ENCODE results near the gene TMEM145. TPM values are rescaled to one million over a fixed set of nuclear protein-coding genes. Genes with fewer than 3 reads are reported as not detected.

Gene TMEM145
- total RNA-seq, 4 donors from 2014 or later, result not detected

DNA sequence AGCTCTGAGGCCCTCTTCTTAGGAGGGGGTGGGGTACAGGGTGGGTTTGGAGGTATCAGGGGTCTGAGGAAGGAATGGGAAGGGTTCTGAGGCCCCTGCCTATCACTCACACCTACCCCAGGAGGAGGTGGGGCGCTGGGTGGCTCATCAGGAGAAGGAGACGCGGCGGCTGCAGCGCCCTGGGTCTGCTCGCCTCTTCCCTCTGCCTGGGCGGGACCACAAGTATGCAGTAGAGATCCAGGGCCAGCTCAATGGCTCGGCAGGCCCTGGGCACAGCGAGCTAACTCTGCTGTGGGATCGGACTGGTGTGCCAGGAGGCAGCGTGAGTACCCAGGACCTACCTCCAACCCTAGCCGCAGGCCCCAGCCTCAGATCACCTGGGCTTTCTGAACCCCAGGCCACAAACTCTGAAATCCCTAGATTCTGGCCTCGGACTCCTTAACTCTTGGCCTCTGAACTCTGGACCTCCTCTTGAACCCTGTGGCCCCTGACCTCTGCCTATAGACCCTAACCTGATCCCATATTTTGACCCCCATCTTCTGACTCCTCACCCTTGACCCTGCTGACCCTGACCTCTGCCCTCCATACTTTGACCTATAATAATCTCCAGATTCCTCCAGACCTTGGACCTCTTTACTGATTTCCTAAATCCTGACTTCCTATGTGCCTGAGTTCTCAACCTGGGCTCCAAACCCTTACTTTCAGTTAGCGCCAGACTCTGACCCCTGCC, 36.4 kb downstream of the TMEM145 start:
- TF ChIP-seq, protein P1, sequence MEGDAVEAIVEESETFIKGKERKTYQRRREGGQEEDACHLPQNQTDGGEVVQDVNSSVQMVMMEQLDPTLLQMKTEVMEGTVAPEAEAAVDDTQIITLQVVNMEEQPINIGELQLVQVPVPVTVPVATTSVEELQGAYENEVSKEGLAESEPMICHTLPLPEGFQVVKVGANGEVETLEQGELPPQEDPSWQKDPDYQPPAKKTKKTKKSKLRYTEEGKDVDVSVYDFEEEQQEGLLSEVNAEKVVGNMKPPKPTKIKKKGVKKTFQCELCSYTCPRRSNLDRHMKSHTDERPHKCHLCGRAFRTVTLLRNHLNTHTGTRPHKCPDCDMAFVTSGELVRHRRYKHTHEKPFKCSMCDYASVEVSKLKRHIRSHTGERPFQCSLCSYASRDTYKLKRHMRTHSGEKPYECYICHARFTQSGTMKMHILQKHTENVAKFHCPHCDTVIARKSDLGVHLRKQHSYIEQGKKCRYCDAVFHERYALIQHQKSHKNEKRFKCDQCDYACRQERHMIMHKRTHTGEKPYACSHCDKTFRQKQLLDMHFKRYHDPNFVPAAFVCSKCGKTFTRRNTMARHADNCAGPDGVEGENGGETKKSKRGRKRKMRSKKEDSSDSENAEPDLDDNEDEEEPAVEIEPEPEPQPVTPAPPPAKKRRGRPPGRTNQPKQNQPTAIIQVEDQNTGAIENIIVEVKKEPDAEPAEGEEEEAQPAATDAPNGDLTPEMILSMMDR (IDR thresholded peaks at IDR 0.05; ENCODE audit: low read depth), result no peak

DNA sequence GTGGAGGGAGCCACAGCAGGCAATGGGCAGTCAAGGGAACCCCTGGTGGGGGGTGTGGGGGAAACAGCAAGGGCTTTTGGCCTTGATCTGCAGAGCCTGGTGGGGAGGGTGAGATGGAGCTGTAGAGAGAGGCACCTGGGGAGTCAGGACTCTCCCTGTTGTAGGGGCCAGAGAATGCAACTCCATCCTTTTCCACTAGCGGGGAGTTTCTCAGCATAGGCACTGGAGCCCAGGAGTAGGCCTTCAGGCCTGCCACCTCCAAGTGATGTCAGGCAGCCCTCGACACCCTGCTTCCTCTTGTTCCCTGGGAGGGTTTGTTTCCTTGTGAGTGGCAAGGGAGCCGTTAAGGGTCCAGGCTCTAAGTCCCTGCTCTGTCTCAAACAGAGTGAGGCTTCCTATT, 37.3 kb downstream of the TMEM145 start:
- TF ChIP-seq, protein P1 (IDR thresholded peaks at IDR 0.05; ENCODE audit: low read depth), result no peak

DNA sequence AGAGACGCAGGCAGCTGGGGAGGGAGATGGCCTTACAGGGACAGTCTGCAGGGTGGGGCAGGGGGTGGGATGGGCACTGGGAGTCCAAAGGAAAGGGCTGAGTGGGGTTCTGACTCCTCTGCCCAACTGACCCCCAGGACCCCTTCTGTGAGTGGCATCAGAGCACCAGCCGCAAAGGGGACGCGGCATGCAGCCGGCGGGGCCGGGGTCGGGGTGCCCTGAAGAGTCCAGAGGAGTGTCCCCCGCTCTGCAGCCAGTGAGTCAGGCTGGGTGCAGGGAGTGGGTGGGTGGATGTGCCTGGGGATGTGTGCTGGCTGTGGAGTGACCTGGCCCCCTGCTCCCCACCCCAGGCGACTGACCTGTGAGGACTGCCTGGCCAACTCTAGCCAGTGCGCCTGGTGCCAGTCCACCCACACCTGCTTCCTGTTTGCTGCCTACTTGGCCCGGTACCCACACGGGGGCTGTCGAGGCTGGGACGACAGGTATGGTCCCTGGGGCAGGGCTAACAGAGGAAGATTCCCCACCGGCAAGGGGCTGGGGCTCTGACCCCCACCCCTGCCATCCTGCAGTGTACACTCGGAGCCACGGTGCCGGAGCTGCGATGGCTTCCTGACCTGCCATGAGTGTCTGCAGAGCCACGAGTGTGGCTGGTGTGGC, 38.1 kb downstream of the TMEM145 start:
- TF ChIP-seq, protein P1 (IDR thresholded peaks at IDR 0.05; ENCODE audit: low read depth), result no peak

DNA sequence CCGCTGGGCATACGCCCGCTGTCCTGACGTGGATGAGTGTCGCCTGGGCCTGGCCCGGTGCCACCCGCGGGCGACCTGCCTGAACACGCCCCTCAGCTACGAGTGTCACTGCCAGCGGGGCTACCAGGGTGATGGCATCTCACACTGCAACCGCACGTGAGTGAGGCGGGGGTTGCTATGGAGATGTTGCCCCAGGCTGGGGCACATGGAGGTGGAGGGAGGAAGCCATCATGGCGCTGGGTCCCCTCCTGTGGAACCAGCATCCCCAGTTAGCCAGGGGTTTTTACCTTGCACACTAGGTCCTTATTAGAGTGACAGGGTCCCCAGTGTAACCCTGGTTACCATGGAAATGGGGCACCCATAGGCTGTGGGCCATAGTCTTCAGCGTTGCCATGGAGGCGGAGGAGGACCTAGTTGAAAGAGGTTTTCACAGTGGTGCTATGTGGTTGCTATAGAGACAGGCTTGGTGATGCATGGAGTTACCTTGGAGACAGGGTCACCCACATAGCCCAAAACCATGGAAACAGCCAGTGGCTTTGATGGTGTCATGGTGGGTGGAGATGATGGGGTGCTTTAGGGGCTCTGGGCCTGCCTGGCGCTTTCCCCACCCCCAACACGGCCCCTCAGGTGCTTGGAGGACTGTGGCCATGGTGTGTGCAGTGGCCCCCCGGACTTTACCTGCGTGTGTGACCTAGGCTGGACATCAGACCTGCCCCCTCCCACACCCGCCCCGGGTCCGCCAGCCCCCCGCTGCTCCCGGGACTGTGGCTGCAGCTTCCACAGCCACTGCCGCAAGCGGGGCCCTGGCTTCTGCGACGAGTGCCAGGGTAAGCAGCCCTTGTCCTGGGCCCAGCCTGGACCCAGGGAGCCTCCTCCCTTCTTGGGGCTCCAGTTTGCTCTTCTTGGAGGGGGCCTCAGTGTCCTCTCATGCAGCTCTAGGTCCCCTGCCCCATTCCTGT, 39.5 kb downstream of the TMEM145 start:
- TF ChIP-seq, protein P1 (IDR thresholded peaks at IDR 0.05; ENCODE audit: low read depth), result no peak

DNA sequence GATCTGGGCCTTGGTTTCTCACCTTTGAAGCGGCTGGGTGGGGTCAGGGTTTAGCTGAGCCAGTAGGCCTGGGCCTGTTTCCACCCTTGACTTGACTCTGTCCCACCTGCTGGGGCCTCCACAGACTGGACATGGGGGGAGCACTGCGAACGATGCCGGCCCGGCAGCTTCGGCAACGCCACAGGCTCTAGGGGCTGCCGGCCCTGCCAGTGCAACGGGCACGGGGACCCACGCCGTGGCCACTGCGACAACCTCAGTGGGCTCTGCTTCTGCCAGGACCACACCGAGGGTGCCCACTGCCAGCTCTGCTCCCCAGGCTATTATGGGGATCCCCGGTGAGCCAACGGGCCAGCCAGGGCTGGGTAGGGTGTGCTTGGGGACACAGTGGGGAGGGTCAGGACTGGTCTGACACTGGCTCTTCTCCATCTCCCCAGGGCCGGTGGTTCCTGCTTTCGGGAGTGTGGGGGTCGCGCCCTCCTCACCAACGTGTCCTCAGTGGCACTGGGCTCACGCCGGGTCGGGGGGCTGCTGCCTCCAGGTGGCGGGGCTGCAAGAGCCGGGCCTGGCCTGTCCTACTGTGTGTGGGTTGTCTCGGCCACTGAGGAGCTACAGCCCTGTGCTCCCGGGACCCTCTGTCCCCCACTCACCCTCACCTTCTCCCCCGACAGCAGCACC, 40.4 kb downstream of the TMEM145 start:
- TF ChIP-seq, protein P1 (IDR thresholded peaks at IDR 0.05; ENCODE audit: low read depth), result no peak

DNA sequence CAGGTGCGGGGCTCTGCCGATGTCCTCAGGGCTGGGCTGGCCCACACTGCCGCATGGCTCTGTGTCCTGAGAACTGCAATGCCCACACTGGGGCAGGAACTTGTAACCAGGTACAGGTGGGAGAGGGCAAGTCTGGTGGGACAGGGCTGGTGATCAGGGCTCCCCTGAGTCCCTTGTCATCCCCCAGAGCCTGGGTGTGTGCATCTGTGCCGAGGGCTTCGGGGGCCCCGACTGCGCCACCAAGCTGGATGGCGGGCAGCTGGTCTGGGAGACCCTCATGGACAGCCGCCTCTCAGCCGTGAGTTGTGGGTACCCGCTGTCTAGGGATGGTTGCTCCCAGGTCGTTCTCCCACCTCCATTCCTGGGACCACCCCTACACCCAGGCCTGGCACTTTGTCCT, 42.8 kb downstream of the TMEM145 start:
- TF ChIP-seq, protein P1 (IDR thresholded peaks at IDR 0.05; ENCODE audit: low read depth), result no peak

All from subcutaneous adipose tissue (tissue), 4 donors.